WTC11 (cell line): ENCODE data around the gene ACTRT2.

ENCODE experiments used
- NR2C2 ChIP-seq: sonication (generic); formaldehyde crosslinking; IDR thresholded peaks from 2 replicates; pipeline ENCODE4 v1.8.0; 2022; ENCODE audit warnings: mild to moderate bottlenecking, missing genetic modification reagents
- ZMAT4 ChIP-seq: fragments of 250-450 bp; sonication (Bioruptor Pico); IDR thresholded peaks from 2 replicates; pipeline ENCODE4 v1.9.0; 2021; ENCODE audit warnings: mild to moderate bottlenecking

- TF ChIP-seq NR2C2 (CRISPR knock-in tag) (no peak), ZMAT4 (CRISPR knock-in tag) (no peak)
These were observed 2.7 kb upstream of the ACTRT2 start for GRCh38 chr1:3018576-3018975.
